OCI-LY1 (cell line): ENCODE measurements around the gene FYTTD1.

ENCODE experiments used
- H2AFZ ChIP-seq: fragments of 200-600 bp; sonication (generic), shearing (Covaris generic); 2 replicates; pipeline ENCODE4 v1.6.0; 2014; ENCODE audit warnings: antibody characterized with exemption, mild to moderate bottlenecking, low read length
- H3F3A ChIP-seq: fragments of 200-600 bp; sonication (generic), shearing (Covaris generic); 2 replicates; pipeline ENCODE4 v1.6.0; 2014; ENCODE audit warnings: mild to moderate bottlenecking, antibody characterized with exemption, low read length, moderate library complexity; ENCODE audit not compliant: insufficient read depth
- H3K27ac ChIP-seq: fragments of 200-600 bp; sonication (generic); 2 replicates; pipeline ENCODE4 v1.5.1; 2014; ENCODE audit warnings: low read length, mixed run types, mild to moderate bottlenecking, low read depth; ENCODE audit not compliant: poor library complexity, severe bottlenecking
- H3K27me3 ChIP-seq: fragments of 200-600 bp; sonication (generic); 2 replicates; pipeline ENCODE4 v1.6.0; 2014; ENCODE audit warnings: antibody characterized with exemption, mild to moderate bottlenecking, low read length, moderate library complexity; ENCODE audit not compliant: insufficient read depth
- H3K36me3 ChIP-seq: fragments of 200-600 bp; sonication (generic); 2 replicates; pipeline ENCODE4 v1.6.1; 2014; ENCODE audit warnings: mild to moderate bottlenecking, antibody characterized with exemption, low read length, moderate library complexity, mixed read lengths; ENCODE audit not compliant: insufficient read depth
- H3K4me1 ChIP-seq: fragments of 200-600 bp; sonication (generic); 2 replicates; pipeline ENCODE4 v1.5.1; 2014; ENCODE audit warnings: mild to moderate bottlenecking, low read length, moderate library complexity; ENCODE audit not compliant: insufficient read depth, severe bottlenecking
- H3K4me2 ChIP-seq: fragments of 200-600 bp; sonication (generic), shearing (Covaris generic); 2 replicates; pipeline ENCODE4 v1.6.1; 2014; ENCODE audit warnings: low read length
- H3K4me3 ChIP-seq: fragments of 200-600 bp; sonication (generic); 2 replicates; pipeline ENCODE4 v1.5.1; 2014; ENCODE audit warnings: low read length, low read depth, mild to moderate bottlenecking, mixed read lengths; ENCODE audit not compliant: poor library complexity, severe bottlenecking
- H3K79me2 ChIP-seq: fragments of 200-600 bp; shearing (Covaris generic); 2 replicates; pipeline ENCODE4 v1.6.1; 2016; ENCODE audit warnings: mixed run types, low read length, mixed read lengths; ENCODE audit not compliant: insufficient read depth
- H3K9ac ChIP-seq: fragments of 200-600 bp; sonication (generic), shearing (Covaris generic); 2 replicates; pipeline ENCODE4 v1.6.1; 2014; ENCODE audit warnings: mild to moderate bottlenecking, low read length, mixed read lengths
- H3K9me2 ChIP-seq: fragments of 200-600 bp; sonication (generic), shearing (Covaris generic); 2 replicates; pipeline ENCODE4 v1.6.1; 2014; ENCODE audit warnings: low read depth, mild to moderate bottlenecking, low read length, mixed read lengths
- H3K9me3 ChIP-seq: fragments of 200-600 bp; shearing (Covaris generic); 2 replicates; pipeline ENCODE4 v1.6.1; 2014; ENCODE audit warnings: low read length, mixed read lengths
- H4K20me1 ChIP-seq: fragments of 200-600 bp; sonication (generic), shearing (Covaris generic); 2 replicates; pipeline ENCODE4 v1.6.0; 2016; ENCODE audit warnings: mild to moderate bottlenecking, low read length; ENCODE audit not compliant: insufficient read depth
- CTCF ChIP-seq: fragments of 200-600 bp; sonication (generic), shearing (Covaris generic); IDR thresholded peaks from 2 replicates; pipeline ENCODE4 v1.5.1; 2017; ENCODE audit warnings: mild to moderate bottlenecking, antibody characterized with exemption, low read length, moderate library complexity, mixed read lengths
- EZH2 ChIP-seq: fragments of 200-600 bp; sonication (generic), shearing (Covaris generic); IDR thresholded peaks from 2 replicates; pipeline ENCODE4 v1.8.0; 2017; ENCODE audit warnings: borderline replicate concordance, mixed run types, mild to moderate bottlenecking, antibody characterized with exemption, low read length, moderate library complexity, mixed read lengths

Gene FYTTD1

GRCh38 chr3:197830967-197831313 lies 81.3 kb downstream of the FYTTD1 start:
- H4K20me1 ChIP-seq = 0 out of 2 replicates have a peak, but pooled peaks cover 2% of the 10 kb centered on the region
- H3K27me3 ChIP-seq = no peaks in the 10 kb centered on the region
- H3K36me3 ChIP-seq = peaks cover 83% of the 10 kb centered on the region
- no peaks in the 10 kb centered on the region for H3F3A ChIP-seq
- H3K27ac ChIP-seq = no peak overlapping the region
- no peaks in the 10 kb centered on the region for H3K79me2 ChIP-seq
- H3K9me3 ChIP-seq = no peaks in the 10 kb centered on the region; the same call in 1 of the 2 replicates
- no peaks in the 10 kb centered on the region for H3K9me2 ChIP-seq
- H3K4me3 ChIP-seq = no peak overlapping the region
- no peak overlapping the region for H3K9ac ChIP-seq
- peaks cover 4% of the 10 kb centered on the region for H3K4me1 ChIP-seq
- no peak for TF ChIP-seq EZH2
- no peak for TF ChIP-seq CTCF
- H3K4me2 ChIP-seq = no peak overlapping the region
- H2AFZ ChIP-seq = no peak overlapping the region

- Histone ChIP-seq H2AFZ (no peak overlapping the region), H3K27ac (no peak overlapping the region), H3F3A (no peaks in the 10 kb centered on the region), H3K36me3 (peaks cover 81% of the 10 kb centered on the region), H3K4me3 (no peak overlapping the region), H3K27me3 (no peaks in the 10 kb centered on the region), H3K9me3 (no peaks in the 10 kb centered on the region), H3K9me2 (no peaks in the 10 kb centered on the region), H4K20me1 (no peaks in the 10 kb centered on the region), H3K4me2 (no peak overlapping the region), H3K4me1 (peaks cover 4% of the 10 kb centered on the region), H3K9ac (no peak overlapping the region), H3K79me2 (no peaks in the 10 kb centered on the region)
- TF ChIP-seq EZH2 (no peak), CTCF (no peak)
Observed at GRCh38 chr3:197833930-197834715, 84.4 kb downstream of the FYTTD1 start.

GRCh38 chr3:197835509-197835908 lies 85.8 kb downstream of the FYTTD1 start:
- Histone ChIP-seq H3K9ac (no peak overlapping the region), H3K4me2 (no peak overlapping the region), H3K9me3 (no peaks in the 10 kb centered on the region), H3K4me1 (peaks cover 4% of the 10 kb centered on the region), H3K36me3 (peaks cover 82% of the 10 kb centered on the region), H3K27ac (no peak overlapping the region), H3K9me2 (no peaks in the 10 kb centered on the region), H4K20me1 (no peaks in the 10 kb centered on the region), H3K4me3 (no peak overlapping the region), H3K27me3 (no peaks in the 10 kb centered on the region), H3F3A (no peaks in the 10 kb centered on the region), H2AFZ (no peak overlapping the region), H3K79me2 (no peaks in the 10 kb centered on the region)
- no peak for TF ChIP-seq EZH2
- TF ChIP-seq CTCF = no peak
